Keratinocyte (primary cell): Measurements from ENCODE around the gene PIR.

ENCODE experiments used
- EZH2 ChIP-seq: IDR thresholded peaks from one replicate; pipeline ENCODE4 v1.6.1; 2012; ENCODE audit warnings: inconsistent platforms, mild to moderate bottlenecking, low read length, moderate library complexity
- TF ChIP-seq, protein P1 (sequence below), 3 experiments: IDR thresholded peaks in 1 of 3; conservative IDR thresholded peaks in 1 of 3; optimal IDR thresholded peaks in 1 of 3; 2 replicates in 2 of 3; 3 replicates in 1 of 3; pipeline versions ENCODE3 to v1.5.1; 2011; ENCODE audit warnings: low read length in 3 of 3, mild to moderate bottlenecking in 3 of 3, moderate library complexity in 2 of 3, control low read depth in 1 of 3, inconsistent platforms in 1 of 3; ENCODE audit not compliant: insufficient read depth in 2 of 3; ENCODE audit errors: extremely low read depth in 1 of 3

DNA sequence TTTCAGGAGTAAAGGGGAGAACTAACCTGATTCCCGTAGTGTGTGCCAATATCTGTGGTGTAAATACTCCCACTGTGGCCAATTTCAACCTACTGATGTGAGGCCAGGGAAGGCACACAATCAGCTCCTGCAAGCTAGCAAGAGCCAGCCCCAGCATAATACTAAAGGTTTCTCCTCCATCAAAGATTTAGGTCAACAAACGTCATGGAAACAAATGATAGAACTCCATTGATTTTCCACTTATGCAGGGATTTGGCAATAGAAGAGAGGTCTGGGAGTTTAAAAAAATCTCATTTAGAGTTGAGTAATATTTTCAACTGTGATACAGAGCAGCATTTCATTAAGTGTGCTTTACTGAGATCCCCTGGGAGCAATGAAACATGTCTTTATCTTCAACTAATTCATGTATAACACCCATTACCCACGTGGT, 93.2 kb downstream of the PIR start:
- TF ChIP-seq, protein P1, sequence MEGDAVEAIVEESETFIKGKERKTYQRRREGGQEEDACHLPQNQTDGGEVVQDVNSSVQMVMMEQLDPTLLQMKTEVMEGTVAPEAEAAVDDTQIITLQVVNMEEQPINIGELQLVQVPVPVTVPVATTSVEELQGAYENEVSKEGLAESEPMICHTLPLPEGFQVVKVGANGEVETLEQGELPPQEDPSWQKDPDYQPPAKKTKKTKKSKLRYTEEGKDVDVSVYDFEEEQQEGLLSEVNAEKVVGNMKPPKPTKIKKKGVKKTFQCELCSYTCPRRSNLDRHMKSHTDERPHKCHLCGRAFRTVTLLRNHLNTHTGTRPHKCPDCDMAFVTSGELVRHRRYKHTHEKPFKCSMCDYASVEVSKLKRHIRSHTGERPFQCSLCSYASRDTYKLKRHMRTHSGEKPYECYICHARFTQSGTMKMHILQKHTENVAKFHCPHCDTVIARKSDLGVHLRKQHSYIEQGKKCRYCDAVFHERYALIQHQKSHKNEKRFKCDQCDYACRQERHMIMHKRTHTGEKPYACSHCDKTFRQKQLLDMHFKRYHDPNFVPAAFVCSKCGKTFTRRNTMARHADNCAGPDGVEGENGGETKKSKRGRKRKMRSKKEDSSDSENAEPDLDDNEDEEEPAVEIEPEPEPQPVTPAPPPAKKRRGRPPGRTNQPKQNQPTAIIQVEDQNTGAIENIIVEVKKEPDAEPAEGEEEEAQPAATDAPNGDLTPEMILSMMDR (optimal IDR thresholded peaks at IDR 0.05 in 1 of 3, IDR thresholded peaks at IDR 0.05 in 1 of 3, conservative IDR thresholded peaks at IDR 0.05 in 1 of 3; ENCODE audit: extremely low read depth in 1 of 3, insufficient read depth in 2 of 3, low read length in 3 of 3): no peak
- TF ChIP-seq EZH2: no peak
